H1 (cell line): ENCODE measurements around the gene FOXN1. TPM values are rescaled to one million over a fixed set of nuclear protein-coding genes. Genes with fewer than 3 reads are reported as not detected.

Source experiments
- CREB1 ChIP-seq: IDR thresholded peaks from 2 replicates; pipeline ENCODE4 v1.6.1; 2012; ENCODE audit warnings: inconsistent platforms
- EZH2 ChIP-seq: fragments of 200-600 bp; sonication (generic); IDR thresholded peaks from 2 replicates; pipeline ENCODE4 v1.7.1; 2012; ENCODE audit warnings: low read depth, mild to moderate bottlenecking, moderate library complexity, low read length, inconsistent platforms; ENCODE audit not compliant: severe bottlenecking
- RAD21 ChIP-seq, 2 experiments: IDR thresholded peaks in 1 of 2; conservative IDR thresholded peaks in 1 of 2; 2 replicates each; pipeline ENCODE4 v1.6.1; 2011; ENCODE audit warnings: low read depth in 2 of 2, low read length in 2 of 2, improper control_type of control experiment in 1 of 2, inconsistent platforms in 1 of 2, mild to moderate bottlenecking in 1 of 2, moderate library complexity in 1 of 2
- RNF2 ChIP-seq: fragments of 200-900, 300-1000 bp; sonication (generic); IDR thresholded peaks from 2 replicates; pipeline ENCODE4 v1.7.1; 2016; ENCODE audit warnings: borderline replicate concordance, low read depth, mild to moderate bottlenecking, antibody characterized with exemption, low read length; ENCODE audit not compliant: poor library complexity, severe bottlenecking; ENCODE audit errors: missing control alignments
- SP2 ChIP-seq: IDR thresholded peaks from 2 replicates; pipeline ENCODE4 v1.6.1; 2012; ENCODE audit warnings: mild to moderate bottlenecking, low read length, inconsistent platforms
- polyA plus RNA-seq, 7 experiments: library from polyadenylated mRNA; depleted of rRNA in 3 of 7; stranded (reverse) in 5 of 7; unstranded in 2 of 7; fragments of >200 nt in 5 of 7; fragments of 200-250 nt in 2 of 7; gene quantifications; 1 replicate in 5 of 7; 2 replicates in 1 of 7; 4 replicates in 1 of 7; pipeline versions ENCODE4 v1.2.1 to v1.2.3, GENCODE V29; 2011 to 2013; ENCODE audit warnings: missing spikeins in 2 of 7, mixed read lengths in 2 of 7
- total RNA-seq: library from RNA; stranded (reverse); fragmentation: NEBNext Ultra II Directional; extraction: Animal tissue kit (Norgen Biotek cat#: 25700); gene quantifications from 2 replicates; pipeline ENCODE4 v1.2.1, GENCODE V29; 2021
- TF ChIP-seq, protein P1 (sequence below): IDR thresholded peaks from 2 replicates; pipeline ENCODE4 v1.6.1; 2012; ENCODE audit warnings: inconsistent platforms

Gene FOXN1
- total and polyA plus RNA-seq, 2 of the 8 experiments (the other 6 are each of a cell fraction or from before 2014, with no cell fraction given): not detected

- TF ChIP-seq RAD21 (IDR thresholded peaks at IDR 0.05 in 1 of 2, conservative IDR thresholded peaks at IDR 0.05 in 1 of 2; ENCODE audit: low read depth in 2 of 2, low read length in 2 of 2) (no peak), RNF2 (no peak), EZH2 (no peak), SP2 (no peak), CREB1 (no peak)
- TF ChIP-seq, protein P1, sequence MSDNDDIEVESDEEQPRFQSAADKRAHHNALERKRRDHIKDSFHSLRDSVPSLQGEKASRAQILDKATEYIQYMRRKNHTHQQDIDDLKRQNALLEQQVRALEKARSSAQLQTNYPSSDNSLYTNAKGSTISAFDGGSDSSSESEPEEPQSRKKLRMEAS: no peak
These were observed 14.5 kb downstream of the FOXN1 start (continued) for GRCh38 chr17:28520687-28521086.
